Stimulated activated CD8-positive, alpha-beta memory T cell treated with anti-CD3 and anti-CD28 coated beads, Interleukin-7, amount 100 ng/mL, for 1 hour (primary cell): ENCODE results near the gene CPEB1.
"Not testable (repeated sequence)": the region's sequence is repeated elsewhere in the genome, so short reads cannot be mapped to it uniquely, and the experiment has no call there.

Source experiments
- DNase-seq, 2 donors: peaks; one replicate each; pipeline ENCODE4 v3.0.0-alpha.2; 2020; ENCODE audit warnings: low read depth in 2 of 2

Gene CPEB1

DNA sequence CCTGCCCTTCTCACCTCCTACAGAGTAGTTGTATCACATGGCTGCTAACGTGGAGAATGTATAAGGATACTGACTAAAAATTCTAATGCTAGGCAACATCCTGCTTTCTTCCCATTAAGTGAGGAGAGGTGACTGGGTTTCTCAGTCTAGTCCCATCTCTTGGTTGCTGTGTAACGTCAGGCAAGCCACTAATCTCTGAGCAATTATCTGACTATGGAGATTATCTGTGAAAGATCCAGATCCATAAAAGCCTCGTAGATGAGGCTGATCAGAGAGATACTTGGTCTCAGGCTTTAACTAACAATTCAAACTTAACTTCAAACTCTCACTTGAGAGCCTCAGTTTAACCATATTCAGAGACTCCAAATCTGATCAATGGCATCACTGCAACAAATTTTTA lies 102.2 kb downstream of the CPEB1 start:
- DNase-seq: no peak

GRCh38 chr15:82544431-82544830 lies 102.7 kb downstream of the CPEB1 start:
- DNase-seq: no peak

- DNase-seq: no peak
Measured at GRCh38 chr15:82543160-82543559, 104.0 kb downstream of the CPEB1 start.

- no peak for DNase-seq
Measured at GRCh38 chr15:82540984-82541431, 106.2 kb downstream of the CPEB1 start.

DNA sequence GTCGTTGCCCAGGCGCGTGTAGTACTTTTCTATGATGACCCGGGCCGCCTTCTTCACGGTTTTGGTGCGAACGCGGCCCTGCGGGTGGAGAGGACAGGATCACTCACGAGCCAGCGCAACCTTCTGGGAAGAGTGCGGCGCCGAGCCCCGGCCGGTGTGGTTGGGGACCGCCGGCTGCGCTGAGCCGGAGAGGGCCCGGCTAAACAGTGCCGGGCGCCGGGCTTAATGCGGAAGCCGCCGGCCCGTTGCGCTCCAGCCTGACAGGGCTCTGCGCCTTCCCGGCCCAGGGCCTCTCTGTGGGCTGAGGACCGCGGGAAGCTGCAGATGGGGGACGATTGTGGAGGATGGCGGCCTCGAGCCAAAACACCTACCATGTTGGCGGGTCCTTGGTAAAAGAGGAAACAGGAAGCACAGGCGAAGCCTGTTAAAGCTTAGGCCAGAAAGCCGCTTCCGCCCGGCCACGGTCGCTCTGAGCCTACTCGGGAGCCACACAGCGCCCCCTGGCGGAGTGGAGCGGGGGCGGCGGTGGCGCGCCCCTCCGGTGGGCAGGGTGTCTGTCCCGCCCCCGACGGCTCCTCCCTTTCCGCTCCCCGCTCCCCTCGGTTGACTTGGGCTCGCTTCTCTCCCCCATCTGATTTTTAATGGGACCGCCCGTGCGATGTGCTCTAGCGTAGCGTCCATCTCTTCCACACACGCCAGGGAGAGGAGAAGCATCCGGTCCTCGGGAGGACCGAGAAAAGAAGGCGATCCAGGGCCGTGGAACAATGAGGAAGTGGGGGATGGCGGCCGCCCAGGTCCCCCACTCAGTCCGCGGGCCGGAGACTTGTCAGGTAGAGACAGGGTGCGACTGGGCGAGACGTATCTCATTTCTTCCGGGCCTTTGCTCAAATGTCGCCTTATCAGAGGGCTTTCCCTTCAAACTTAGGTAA lies 106.8 kb downstream of the CPEB1 start, which contains the start of gene RPS17:
RPS17 (minus strand) TSS at position 403 of the 929 bp plus-strand sequence; CDS start at position 374, 29 bp downstream.
- peak; percentile 97 to 98 for DNase-seq

- DNase-seq: no peak
Measured at GRCh38 chr15:82539691-82540054, 107.5 kb downstream of the CPEB1 start.

DNA sequence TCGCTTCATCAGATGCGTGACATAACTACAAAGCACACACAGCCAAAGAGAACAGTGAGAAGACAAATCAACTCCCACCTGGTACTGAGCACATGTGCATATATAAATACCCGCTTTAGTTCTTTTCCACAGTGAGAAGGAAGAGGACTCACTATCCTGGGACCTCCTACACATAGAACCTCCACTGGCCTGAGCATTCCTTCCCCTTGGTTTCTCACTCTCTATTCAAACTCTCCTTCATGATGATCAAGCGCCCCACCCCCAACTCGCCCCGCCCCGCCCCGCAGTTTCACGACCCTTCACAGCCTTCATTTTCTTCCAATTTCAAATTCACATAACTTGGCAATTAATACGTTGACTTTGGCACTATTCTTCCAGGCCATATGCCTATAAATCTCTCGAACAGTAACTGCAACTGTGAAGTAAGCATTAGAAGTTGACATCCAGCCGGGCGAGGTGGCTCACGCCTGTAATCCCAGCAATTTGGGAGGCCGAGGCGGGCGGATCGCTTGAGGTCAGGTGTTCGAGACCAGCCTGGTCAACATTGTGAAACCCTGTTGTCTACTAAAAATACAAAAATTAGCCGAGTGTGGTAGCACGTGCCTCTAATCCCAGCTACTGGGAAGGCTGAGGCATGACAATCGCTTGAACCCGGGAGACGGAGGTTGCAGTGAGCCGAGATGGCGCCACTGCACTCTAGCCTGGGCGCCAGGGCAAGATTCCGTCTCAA lies 108.0 kb downstream of the CPEB1 start:
- DNase-seq: no peak

- no peak for DNase-seq
Measured at GRCh38 chr15:82537351-82537908, 109.7 kb downstream of the CPEB1 start.

DNA sequence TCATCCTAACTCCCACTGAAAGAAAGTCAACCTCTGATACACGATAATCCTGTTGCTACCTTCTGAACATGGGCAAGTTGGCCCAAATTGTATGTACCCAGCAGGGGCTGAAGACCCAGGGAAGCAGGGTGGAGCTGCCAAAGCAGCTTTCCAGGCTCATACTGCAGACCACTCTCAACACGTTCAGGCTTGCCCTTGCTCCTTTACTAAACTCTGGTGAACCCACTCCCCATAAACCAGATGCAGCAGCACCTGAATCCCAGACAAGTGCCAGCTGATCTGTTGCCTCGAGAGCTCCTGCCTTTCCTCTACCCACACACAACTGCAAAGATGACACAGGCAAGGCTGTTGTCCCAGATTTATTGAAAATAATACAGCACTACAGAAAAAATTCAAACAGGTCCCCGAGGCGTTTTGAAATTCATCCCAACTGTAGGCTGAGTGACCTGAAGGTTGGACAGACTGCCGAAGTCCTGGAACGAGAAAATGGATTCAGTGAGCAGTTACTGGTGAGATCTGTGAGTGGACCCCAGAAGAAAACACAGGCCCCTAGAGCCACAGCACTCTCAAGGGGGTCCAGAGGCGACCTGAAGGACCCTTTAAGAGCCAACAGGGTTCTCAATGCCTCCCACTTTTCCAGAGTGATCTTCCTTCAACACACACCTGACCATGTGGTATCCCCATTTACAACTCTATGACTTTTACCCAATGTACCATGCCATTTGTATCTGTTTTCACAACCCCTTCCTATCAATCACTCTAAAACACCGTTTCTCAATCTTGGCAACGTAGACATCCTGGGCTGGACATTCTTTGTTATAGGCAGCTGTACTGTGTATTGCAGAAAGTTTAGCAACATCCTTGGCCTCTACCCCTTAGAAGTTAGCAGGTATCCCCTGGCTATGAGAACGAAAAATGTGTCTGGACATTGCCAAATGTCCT lies 110.5 kb downstream of the CPEB1 start:
- DNase-seq: no peak

DNA sequence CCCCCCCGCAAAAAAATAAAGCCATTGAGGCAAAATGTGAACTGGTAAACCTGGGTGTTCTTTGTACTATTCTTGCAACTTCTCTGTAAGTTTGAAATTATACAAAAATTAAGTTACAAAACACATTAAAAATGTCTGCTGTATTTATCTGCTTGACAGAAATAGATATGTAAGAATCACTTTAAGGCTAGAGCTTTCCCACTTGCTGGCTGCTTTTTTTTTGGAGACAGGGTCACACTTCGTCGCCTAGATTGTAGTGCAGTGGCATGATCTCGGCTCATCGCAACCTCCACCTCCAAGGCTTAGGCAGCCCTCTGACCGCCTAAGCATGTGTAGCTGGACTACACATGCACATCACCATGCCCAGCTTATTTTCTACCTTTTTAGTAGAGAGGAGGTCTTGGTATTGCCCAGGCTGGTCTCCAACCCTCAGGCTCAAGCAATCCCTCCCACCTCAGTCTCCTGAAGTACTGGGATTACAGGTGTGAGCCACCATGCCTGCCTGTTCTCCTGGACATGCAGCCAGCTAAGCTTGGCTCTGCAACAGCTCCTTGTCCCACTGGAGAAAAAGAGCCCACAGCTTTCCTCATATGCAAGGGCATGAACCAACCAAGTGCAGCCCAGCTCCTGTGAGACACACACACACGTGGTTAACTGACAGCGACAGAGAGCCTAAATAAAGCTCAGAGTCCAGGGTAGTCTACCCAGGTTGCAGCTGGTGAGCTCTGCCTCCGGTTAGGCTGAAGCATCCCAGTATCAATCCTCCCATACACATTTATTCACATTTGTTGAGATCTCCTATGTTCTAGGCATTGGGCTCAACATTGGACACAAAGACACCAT lies 111.4 kb downstream of the CPEB1 start:
- DNase-seq: no peak

DNA sequence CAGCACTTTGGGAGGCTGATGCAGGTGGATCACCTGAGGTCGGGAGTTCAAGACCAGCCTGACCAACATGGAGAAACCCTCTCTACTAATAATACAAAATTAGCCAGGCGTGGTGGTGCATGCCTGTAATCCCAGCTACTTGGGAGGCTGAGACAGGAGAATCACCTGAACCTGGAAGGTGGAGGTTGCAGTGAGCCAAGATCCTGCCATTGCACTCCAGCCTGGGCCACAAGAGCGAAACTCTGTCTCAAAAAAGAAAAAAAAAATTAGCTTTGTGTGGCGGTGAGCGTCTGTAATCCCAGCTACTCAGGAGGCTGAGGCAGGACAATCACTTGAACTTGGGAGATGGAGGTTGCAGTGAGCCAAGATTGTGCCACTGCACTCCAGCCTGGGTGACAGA lies 112.0 kb downstream of the CPEB1 start:
- DNase-seq: not testable (repeated sequence)

GRCh38 chr15:82534457-82534861 lies 112.7 kb downstream of the CPEB1 start:
- not testable (repeated sequence) for DNase-seq

- DNase-seq: no peak
Measured at GRCh38 chr15:82533801-82534200, 113.4 kb downstream of the CPEB1 start.

DNA sequence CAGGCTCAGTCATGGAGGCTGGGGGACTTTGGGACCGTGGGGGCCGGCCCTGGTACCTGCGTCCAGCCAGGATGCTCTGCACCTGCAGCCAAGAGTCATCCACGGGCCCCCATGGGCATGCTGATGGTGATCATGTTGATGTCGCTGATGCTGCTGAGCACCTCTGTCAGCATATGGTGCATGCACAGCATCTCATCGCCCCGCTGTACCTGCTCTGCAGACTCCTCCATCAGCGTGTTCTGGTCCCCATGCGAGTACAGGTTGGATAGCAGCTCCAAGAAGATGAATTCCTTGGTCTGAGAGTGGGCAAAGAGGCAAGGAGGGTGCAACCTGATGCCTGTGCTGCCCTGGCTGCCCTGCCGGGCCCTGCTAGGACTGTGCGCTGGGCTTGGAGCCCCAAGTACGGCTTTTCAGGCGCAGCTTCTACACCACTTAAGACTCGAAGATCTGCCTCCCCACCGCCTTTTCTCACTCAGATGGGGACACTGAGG lies 114.1 kb downstream of the CPEB1 start:
- no peak for DNase-seq

DNA sequence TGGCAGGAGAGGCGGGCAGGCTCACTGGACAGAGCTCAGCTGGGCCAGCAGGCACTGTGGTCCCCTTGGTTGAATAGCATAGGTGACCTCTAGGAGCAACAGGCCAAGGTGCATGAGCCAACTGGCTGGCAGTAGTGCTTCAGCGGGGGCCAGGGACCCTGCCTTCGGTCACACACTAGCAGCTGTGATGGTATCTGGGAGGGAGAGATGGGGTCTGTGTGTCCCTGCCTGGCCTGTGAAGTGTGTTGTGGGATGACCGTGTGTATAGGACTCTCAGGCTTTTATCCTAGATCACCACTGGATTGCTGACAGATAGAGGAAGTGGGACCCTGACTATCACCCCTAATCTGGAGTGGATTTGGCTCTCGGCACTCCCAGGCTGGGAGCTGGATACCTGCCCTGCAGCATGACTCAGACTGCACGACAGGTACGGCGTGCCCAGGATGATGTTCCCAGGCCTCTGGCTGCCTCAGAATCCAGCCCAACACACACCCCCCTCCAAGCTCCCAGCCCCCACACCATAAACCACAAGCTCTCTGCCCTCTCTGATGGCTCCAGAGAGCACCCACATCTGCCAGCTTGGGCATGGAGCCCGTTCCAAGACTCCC lies 114.7 kb downstream of the CPEB1 start:
- no peak for DNase-seq

DNA sequence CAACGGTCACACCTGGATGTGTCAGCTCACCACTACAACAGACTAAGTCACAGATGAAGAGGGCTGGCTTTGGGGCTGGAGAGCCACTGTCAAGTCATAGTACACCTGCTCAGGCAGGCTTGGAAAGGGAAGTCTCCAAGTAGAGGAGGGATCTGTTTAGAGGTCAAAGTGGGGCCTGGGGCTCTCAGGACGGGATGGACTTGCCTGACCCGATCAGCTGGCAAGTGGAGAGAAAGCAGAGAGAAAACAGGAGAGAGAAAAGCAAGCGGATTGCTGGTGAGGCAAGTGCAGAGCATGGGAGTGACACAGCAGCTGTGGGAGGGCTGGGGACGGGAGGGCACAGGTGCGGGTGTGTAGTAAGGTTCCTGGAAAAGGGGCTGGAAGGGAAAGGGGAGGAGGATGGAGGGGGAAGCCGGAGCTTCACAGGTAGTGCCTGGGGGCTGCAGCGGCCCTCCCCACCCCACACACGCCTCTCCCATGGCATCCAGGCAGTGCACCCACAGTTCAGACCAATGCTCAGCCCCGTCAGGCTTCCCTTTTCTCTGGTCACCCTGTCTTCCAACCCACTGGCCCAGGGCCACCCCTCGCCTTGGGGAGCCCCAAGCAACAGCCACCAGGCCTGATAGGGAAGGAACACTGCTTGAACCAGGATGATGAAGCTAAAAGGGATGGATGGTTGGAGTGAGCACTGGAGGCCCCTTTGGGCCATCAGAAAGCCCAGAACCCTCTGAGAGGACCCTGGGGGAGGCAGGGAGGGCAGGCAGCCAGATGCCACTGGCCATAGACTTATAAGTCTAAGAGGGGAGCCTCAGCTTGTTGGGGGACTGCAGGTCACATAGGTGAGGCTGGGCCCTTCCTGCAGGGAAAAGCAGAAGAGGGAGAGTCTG lies 115.4 kb downstream of the CPEB1 start:
- no peak for DNase-seq

DNA sequence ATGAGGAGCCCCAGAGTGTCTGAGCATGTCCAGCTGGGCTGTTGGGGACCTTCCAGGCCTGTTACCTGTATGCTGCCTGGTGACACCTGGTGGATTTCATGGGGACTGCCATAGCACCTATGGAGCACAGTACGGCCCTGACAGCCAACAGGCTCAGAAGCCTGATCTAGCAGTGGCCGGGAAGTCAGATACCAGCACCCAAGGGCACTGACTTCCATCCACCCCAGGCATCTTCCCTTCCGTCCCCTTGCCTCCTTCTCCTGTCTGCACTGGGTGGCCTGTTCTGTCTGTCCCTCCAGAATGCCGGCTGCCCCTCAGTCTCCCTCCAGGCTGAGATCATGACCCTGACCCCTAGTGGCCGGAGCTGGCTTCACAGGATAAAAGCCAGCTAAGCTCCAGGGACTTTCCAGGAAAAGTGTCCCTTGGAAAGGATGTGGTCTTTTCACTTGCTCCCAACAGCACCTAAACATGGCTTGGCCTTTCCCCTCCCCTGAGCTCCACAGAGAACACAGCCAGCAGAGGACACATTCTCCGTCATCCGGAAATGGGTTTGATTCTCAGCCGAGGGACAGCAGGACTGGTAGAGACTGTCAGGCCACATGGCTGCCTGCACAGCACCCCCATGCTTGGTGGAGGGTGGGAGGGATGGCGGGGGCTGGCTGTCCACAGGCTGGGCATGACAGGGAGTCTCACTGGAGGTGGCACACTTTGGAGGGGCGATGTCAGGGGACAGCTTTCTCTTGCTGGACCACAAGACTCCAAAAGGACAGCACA lies 116.4 kb downstream of the CPEB1 start:
- DNase-seq: peak; percentile 32 to 44

DNA sequence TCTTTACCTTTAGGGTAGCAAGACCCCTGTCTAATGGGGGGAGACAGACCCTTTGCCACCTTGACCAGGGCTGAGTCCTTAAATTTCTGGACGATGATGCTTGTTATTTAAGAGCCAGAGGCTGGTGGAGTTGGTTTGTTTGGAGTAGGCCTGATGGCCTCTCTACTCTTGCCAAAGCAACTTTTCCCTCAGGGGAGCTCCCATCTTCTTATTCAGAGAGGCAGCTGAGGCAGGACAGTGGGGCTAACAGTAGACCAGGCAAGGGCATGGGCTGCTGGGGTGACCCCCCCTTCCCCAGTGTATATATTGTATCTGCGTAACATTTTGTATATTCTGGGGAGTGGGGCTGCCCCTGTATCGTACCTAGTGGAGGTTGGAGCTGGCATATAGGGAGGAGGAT lies 117.2 kb downstream of the CPEB1 start:
- no peak for DNase-seq
